ENCODE data around the gene ZBTB3. TPM values are rescaled to one million over a fixed set of nuclear protein-coding genes. Genes with fewer than 3 reads are reported as not detected.
"Not testable (repeated sequence)": the region's sequence is repeated elsewhere in the genome, so short reads cannot be mapped to it uniquely, and the experiment has no call there.

ZBTB3 gene
- total and polyA plus RNA-seq, 5 donors from 2014 or later, result 4.8 to 8.5 (median 6.1) TPM

DNA sequence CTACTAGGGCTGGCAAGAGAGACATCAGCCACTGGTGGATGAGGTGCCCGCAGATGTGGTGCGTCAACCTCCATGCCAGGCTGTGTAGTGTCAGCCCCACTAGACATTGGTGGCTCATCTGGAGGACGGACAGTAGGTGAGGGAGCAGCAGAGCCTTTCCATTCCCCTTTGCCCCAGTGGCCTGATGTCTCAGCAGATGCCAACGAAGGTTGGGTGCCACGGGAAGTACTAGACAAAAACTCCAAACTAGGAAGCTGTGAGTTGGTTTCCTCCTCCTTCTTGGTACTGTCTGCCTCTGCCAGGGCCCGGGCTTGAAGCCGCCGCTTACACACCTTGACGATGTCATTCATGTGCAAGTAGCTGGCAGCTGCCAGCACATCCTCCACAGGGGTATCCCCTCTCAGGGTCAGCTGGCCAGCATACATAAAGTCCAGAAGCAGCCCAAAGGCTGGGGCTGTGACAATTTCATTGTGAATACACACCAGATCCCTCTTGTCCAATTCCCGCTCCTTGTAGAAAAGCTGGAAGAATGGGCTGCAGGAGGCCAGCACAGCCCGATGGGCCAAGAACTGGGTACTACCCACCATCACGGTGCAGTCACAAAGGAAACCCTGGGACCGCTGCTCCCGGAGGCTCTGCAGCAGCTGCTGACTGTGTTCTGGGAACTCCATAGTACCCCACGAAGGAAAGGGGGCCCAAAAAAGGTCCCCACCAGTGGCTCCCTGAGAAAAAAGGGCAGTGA is 795 bp downstream of the ZBTB3 start:
- peak overlapping the region; percentile 97 to 99 (median 98) for H3K27ac Mint-ChIP-seq
- no peaks in the 10 kb centered on the region for H3K27me3 Mint-ChIP-seq
- H3K9me3 Mint-ChIP-seq, result no peaks in the 10 kb centered on the region
- H3K27ac ChIP-seq (ENCODE audit: insufficient read depth, low read length, poor library complexity, severe bottlenecking), result peak overlapping the region; percentile 92
- no peaks in the 10 kb centered on the region for H3K27me3 ChIP-seq (ENCODE audit: control insufficient read depth, insufficient read depth, low read length)
- peak overlapping the region; percentile 93 to 99 (median 96) for H3K4me3 Mint-ChIP-seq
- no peak for ATAC-seq (ENCODE audit: low read depth in 2 of 2)
- peaks cover 17% of the 10 kb centered on the region for H3K36me3 ChIP-seq (ENCODE audit: control insufficient read depth, insufficient read depth, low read length)
- peaks cover 0 to 47% (median 21%) of the 10 kb centered on the region in 4 donors for H3K4me1 Mint-ChIP-seq
- peak overlapping the region; percentile 94 for H3K4me3 ChIP-seq (ENCODE audit: low read depth, low read length)
- no peaks in the 10 kb centered on the region for H3K9me3 ChIP-seq (ENCODE audit: control insufficient read depth in 2 of 2, low read length in 2 of 2)
- peaks cover 30% of the 10 kb centered on the region for H3K4me1 ChIP-seq (ENCODE audit: control insufficient read depth, insufficient read depth, low read length, poor library complexity, severe bottlenecking)
- DNase-seq, result no peak
- peaks cover 10% of the 10 kb centered on the region for H3K36me3 Mint-ChIP-seq

GRCh38 chr11:62752177-62752785 is 1.7 kb downstream of the ZBTB3 start:
- Mint-ChIP-seq H3K4me1 (peaks cover 0 to 50% (median 23%) of the 10 kb centered on the region in 4 donors), H3K27me3 (no peaks in the 10 kb centered on the region), H3K36me3 (peaks cover 10% of the 10 kb centered on the region), H3K9me3 (no peaks in the 10 kb centered on the region), H3K27ac (peak overlapping the region; percentile 67 to 97 (median 92)), H3K4me3 (peak overlapping the region in 3 of 4 donors; percentile 31 to 95 (median 93))
- DNase-seq (no peak), ATAC-seq (ENCODE audit: low read depth in 2 of 2) (no peak)
- Histone ChIP-seq H3K9me3 (ENCODE audit: control insufficient read depth in 2 of 2, low read length in 2 of 2) (no peaks in the 10 kb centered on the region), H3K4me1 (ENCODE audit: control insufficient read depth, insufficient read depth, low read length, poor library complexity, severe bottlenecking) (peaks cover 30% of the 10 kb centered on the region), H3K27ac (ENCODE audit: insufficient read depth, low read length, poor library complexity, severe bottlenecking) (no peak overlapping the region), H3K36me3 (ENCODE audit: control insufficient read depth, insufficient read depth, low read length) (peaks cover 17% of the 10 kb centered on the region), H3K4me3 (ENCODE audit: low read depth, low read length) (no peak overlapping the region), H3K27me3 (ENCODE audit: control insufficient read depth, insufficient read depth, low read length) (no peaks in the 10 kb centered on the region)

GRCh38 chr11:62749931-62750330 is 4.0 kb downstream of the ZBTB3 start:
- Mint-ChIP-seq H3K4me3 (peak overlapping the region in 1 of 4 donors; percentile 38), H3K27ac (peak overlapping the region in 1 of 3 donors; percentile 55), H3K4me1 (peaks cover 0 to 50% (median 24%) of the 10 kb centered on the region in 4 donors)
- not testable (repeated sequence) for H3K27me3 Mint-ChIP-seq; ATAC-seq (ENCODE audit: low read depth in 2 of 2); H3K9me3 Mint-ChIP-seq; H3K36me3 Mint-ChIP-seq; H3K9me3 ChIP-seq (ENCODE audit: control insufficient read depth in 2 of 2, low read length in 2 of 2); H3K4me3 ChIP-seq (ENCODE audit: low read depth, low read length); DNase-seq; H3K27ac ChIP-seq (ENCODE audit: insufficient read depth, low read length, poor library complexity, severe bottlenecking); H3K27me3 ChIP-seq (ENCODE audit: control insufficient read depth, insufficient read depth, low read length)
- Histone ChIP-seq H3K4me1 (ENCODE audit: control insufficient read depth, insufficient read depth, low read length, poor library complexity, severe bottlenecking) (peaks cover 30% of the 10 kb centered on the region), H3K36me3 (ENCODE audit: control insufficient read depth, insufficient read depth, low read length) (peaks cover 17% of the 10 kb centered on the region)

DNA sequence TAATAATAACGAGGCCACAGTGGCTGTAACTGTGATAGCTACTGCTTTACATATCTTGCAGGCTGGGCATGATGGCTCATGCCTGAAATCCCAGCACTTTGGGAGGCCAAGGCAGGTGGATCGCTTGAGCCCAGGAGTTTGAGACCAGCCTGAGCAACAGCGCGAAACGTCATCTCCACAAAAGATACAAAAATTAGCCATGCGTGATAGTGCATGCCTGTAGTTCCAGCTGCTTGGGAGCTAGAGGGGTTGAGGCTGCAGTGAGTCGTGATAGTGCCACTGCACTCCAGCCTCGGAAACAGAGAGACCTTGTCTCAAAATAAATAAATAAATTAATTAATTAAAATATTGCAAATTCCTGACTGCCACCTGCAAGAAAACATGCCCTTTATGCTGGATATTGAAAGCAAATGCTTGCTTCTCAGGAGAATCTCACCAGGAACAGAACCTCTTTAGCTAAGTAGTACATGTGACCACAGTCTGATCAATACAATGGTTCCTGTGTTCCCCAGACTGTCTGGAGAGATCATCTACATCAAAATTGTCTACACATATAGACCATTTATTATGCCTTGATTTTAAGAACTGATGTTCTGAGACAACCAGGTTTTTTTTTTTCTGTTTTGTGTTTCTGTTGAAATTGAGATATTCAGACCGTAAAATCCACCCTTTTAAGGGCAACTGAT is 6.3 kb downstream of the ZBTB3 start:
- no peak for ATAC-seq (ENCODE audit: low read depth in 2 of 2)
- peaks cover 15% of the 10 kb centered on the region for H3K36me3 ChIP-seq (ENCODE audit: control insufficient read depth, insufficient read depth, low read length)
- H3K9me3 ChIP-seq (ENCODE audit: control insufficient read depth in 2 of 2, low read length in 2 of 2), result no peaks in the 10 kb centered on the region
- H3K36me3 Mint-ChIP-seq, result peaks cover 10% of the 10 kb centered on the region
- peak overlapping the region in 1 of 3 donors; percentile 12 for H3K27ac Mint-ChIP-seq
- no peaks in the 10 kb centered on the region for H3K9me3 Mint-ChIP-seq
- no peak for DNase-seq
- H3K4me1 Mint-ChIP-seq, result peaks cover 0 to 32% (median 17%) of the 10 kb centered on the region in 4 donors
- no peak overlapping the region for H3K4me3 ChIP-seq (ENCODE audit: low read depth, low read length)
- H3K27me3 ChIP-seq (ENCODE audit: control insufficient read depth, insufficient read depth, low read length), result no peaks in the 10 kb centered on the region
- peaks cover 16% of the 10 kb centered on the region for H3K4me1 ChIP-seq (ENCODE audit: control insufficient read depth, insufficient read depth, low read length, poor library complexity, severe bottlenecking)
- H3K27ac ChIP-seq (ENCODE audit: insufficient read depth, low read length, poor library complexity, severe bottlenecking), result no peak overlapping the region
- no peak overlapping the region for H3K4me3 Mint-ChIP-seq
- H3K27me3 Mint-ChIP-seq, result no peaks in the 10 kb centered on the region

- ATAC-seq (ENCODE audit: low read depth in 2 of 2) (no peak), DNase-seq (no peak)
- Histone ChIP-seq H3K27ac (ENCODE audit: insufficient read depth, low read length, poor library complexity, severe bottlenecking) (no peak overlapping the region), H3K4me1 (ENCODE audit: control insufficient read depth, insufficient read depth, low read length, poor library complexity, severe bottlenecking) (peaks cover 7% of the 10 kb centered on the region), H3K4me3 (ENCODE audit: low read depth, low read length) (no peak overlapping the region), H3K27me3 (ENCODE audit: control insufficient read depth, insufficient read depth, low read length) (no peaks in the 10 kb centered on the region), H3K36me3 (ENCODE audit: control insufficient read depth, insufficient read depth, low read length) (peaks cover 66% of the 10 kb centered on the region), H3K9me3 (ENCODE audit: control insufficient read depth in 2 of 2, low read length in 2 of 2) (no peaks in the 10 kb centered on the region)
- Mint-ChIP-seq H3K27me3 (no peaks in the 10 kb centered on the region), H3K4me3 (no peak overlapping the region), H3K27ac (no peak overlapping the region), H3K36me3 (peaks cover 24% of the 10 kb centered on the region), H3K4me1 (peaks cover 8 to 11% (median 8%) of the 10 kb centered on the region in 4 donors), H3K9me3 (no peaks in the 10 kb centered on the region)
Measured at GRCh38 chr11:62737196-62737595, 16.8 kb downstream of the ZBTB3 start.

DNA sequence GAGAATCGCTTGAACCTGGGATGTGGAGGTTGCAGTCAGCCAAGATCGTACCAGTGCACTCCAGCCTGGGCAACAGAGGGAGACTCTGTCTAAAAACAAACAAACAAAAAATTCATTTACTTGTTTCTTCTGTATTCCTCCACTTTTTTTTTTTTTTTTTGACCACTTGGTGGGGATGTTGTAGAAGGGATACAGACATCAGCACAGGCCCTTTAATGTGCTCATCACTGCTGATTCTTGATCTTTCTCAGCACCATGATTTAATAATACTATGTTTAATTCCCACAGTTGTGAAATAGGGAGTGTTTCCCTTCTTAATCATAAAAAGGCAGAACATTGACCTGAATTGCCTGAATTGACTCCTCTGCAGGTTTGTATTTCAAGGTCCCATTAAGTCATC is 21.1 kb downstream of the ZBTB3 start:
- Mint-ChIP-seq H3K4me1 (peaks cover 7 to 32% (median 18%) of the 10 kb centered on the region in 4 donors), H3K27ac (peak overlapping the region; percentile 18 to 36 (median 26)), H3K4me3 (peak overlapping the region in 3 of 4 donors; percentile 21 to 86 (median 21)), H3K27me3 (peaks cover 5% of the 10 kb centered on the region), H3K36me3 (peaks cover 8% of the 10 kb centered on the region), H3K9me3 (no peaks in the 10 kb centered on the region)
- Histone ChIP-seq H3K27ac (ENCODE audit: insufficient read depth, low read length, poor library complexity, severe bottlenecking) (no peak overlapping the region), H3K4me3 (ENCODE audit: low read depth, low read length) (no peak overlapping the region), H3K27me3 (ENCODE audit: control insufficient read depth, insufficient read depth, low read length) (no peaks in the 10 kb centered on the region), H3K36me3 (ENCODE audit: control insufficient read depth, insufficient read depth, low read length) (peaks cover 42% of the 10 kb centered on the region), H3K4me1 (ENCODE audit: control insufficient read depth, insufficient read depth, low read length, poor library complexity, severe bottlenecking) (peaks cover 27% of the 10 kb centered on the region), H3K9me3 (ENCODE audit: control insufficient read depth in 2 of 2, low read length in 2 of 2) (no peaks in the 10 kb centered on the region)
- no peak for ATAC-seq (ENCODE audit: low read depth in 2 of 2)
- DNase-seq, result peak in 2 of 3 donors; percentile 43 to 60

- H3K9me3 ChIP-seq (ENCODE audit: control insufficient read depth in 2 of 2, low read length in 2 of 2); DNase-seq; H3K9me3 Mint-ChIP-seq; H3K27me3 ChIP-seq (ENCODE audit: control insufficient read depth, insufficient read depth, low read length); H3K27ac ChIP-seq (ENCODE audit: insufficient read depth, low read length, poor library complexity, severe bottlenecking); ATAC-seq (ENCODE audit: low read depth in 2 of 2): not testable (repeated sequence)
- peaks cover 22% of the 10 kb centered on the region for H3K36me3 ChIP-seq (ENCODE audit: control insufficient read depth, insufficient read depth, low read length)
- peaks cover 40% of the 10 kb centered on the region for H3K4me1 ChIP-seq (ENCODE audit: control insufficient read depth, insufficient read depth, low read length, poor library complexity, severe bottlenecking)
- Mint-ChIP-seq H3K27me3 (peaks cover 13% of the 10 kb centered on the region), H3K4me3 (peak overlapping the region; percentile 67 to 96 (median 84)), H3K36me3 (peaks cover 11% of the 10 kb centered on the region), H3K27ac (peak overlapping the region in 2 of 3 donors; percentile 14 to 80), H3K4me1 (peaks cover 14 to 46% (median 26%) of the 10 kb centered on the region in 4 donors)
- peak overlapping the region; percentile 77 for H3K4me3 ChIP-seq (ENCODE audit: low read depth, low read length)
Measured at GRCh38 chr11:62730076-62730475, 23.9 kb downstream of the ZBTB3 start.

Data from CD4-positive, CD25-positive, alpha-beta regulatory T cell (primary cell).